Mucosa of descending colon (tissue), 3 donors: Measurements from ENCODE around the gene SCAF11. TPM values are rescaled to one million over a fixed set of nuclear protein-coding genes. Genes with fewer than 3 reads are reported as not detected.
A peak's percentile ranks its signal among the peaks of the same experiment; 100 is the strongest.
"Not testable (repeated sequence)": the region's sequence is repeated elsewhere in the genome, so short reads cannot be mapped to it uniquely, and the experiment has no call there.

Source experiments
- ATAC-seq: fragments of 200-7000 bp; cut with Tn5 transposase; one replicate; pipeline ENCODE4 v1.9.1; 2020; ENCODE audit warnings: mild to moderate bottlenecking, moderate library complexity
- DNase-seq, 3 donors: peaks; one replicate each; pipeline ENCODE4 v3.0.0-alpha.2; 2020
- H3K36me3 ChIP-seq: fragments of 200-600 bp; one replicate; pipeline ENCODE4 v1.8.0; 2021; ENCODE audit warnings: low read depth, mild to moderate bottlenecking
- H3K4me1 ChIP-seq: fragments of 200-600 bp; one replicate; pipeline ENCODE4 v1.8.0; 2021; ENCODE audit warnings: low read depth, mild to moderate bottlenecking
- H3K4me3 ChIP-seq: fragments of 200-600 bp; one replicate; pipeline ENCODE4 v1.8.0; 2021; ENCODE audit warnings: mild to moderate bottlenecking
- H3K9me3 ChIP-seq: fragments of 200-600 bp; one replicate; pipeline ENCODE4 v1.8.0; 2021; ENCODE audit warnings: mild to moderate bottlenecking
- intact Hi-C, 2 donors: fragments of 100-400 bp; cut with DNase I in 1 of 2; cut with micrococcal nuclease in 1 of 2; formaldehyde crosslinking; loops; one replicate each; pipeline versions ENCODE4 v1.11.0 to v1.11.1; 2022; cut with DNase I, micrococcal nuclease
- long read RNA-seq, 2 donors: library from polyadenylated mRNA; unstranded; transcript quantifications; one replicate each; pipeline ENCODE4 v2.0.0, GENCODE V29; 2019 to 2021
- total RNA-seq, 3 donors: library from RNA; stranded (reverse); fragmentation: NEBNext Ultra II Directional in 2 of 3; extraction: Animal tissue kit (Norgen Biotek cat#: 25700) in 2 of 3; gene quantifications; one replicate each; pipeline versions ENCODE4 v1.2.1 to v1.2.4, GENCODE V29; 2021 to 2023
- TF ChIP-seq, protein P1 (sequence below): fragments of 200-600 bp; IDR thresholded peaks from one replicate; pipeline ENCODE4 v1.8.0; 2022; ENCODE audit warnings: antibody characterized with exemption, mild to moderate bottlenecking
- donor health status: DM: no; HTN: no; CAD: no; lungs with moderate emphysema.
- donor health status: DM: no; HTN: no; CAD: no.
- donor health status: DM: no; HTN: yes; CAD: no.

The SCAF11 gene
- total RNA-seq = 100 to 1,000 TPM; 107 to 131 (median 122) TPM
- long read RNA-seq, donor 1, full-length matches to known transcripts = 4 of 27 reads
- long read RNA-seq, donor 1, partial matches to known transcripts = 17 of 27 reads
- long read RNA-seq, donor 1, other reads (novel, unspliced or antisense) = 6 of 27 reads
- long read RNA-seq, donor 2, partial matches to known transcripts = 19 of 25 reads
- long read RNA-seq, donor 2, other reads (novel, unspliced or antisense) = 4 of 25 reads

GRCh38 chr12:45990468-45991283 lies at the start of gene SCAF11:
Gene SCAF11, minus strand, starts transcription at chr12:45990574. Its CDS starts 26,407 bp downstream, at chr12:45964167.
- no peaks in the 10 kb centered on the region for H3K36me3 ChIP-seq
- intact Hi-C loops = no loop called here
- peak within 1 kb of the TSS; percentile 54 for H3K4me3 ChIP-seq
- peak; percentile 100 for DNase-seq
- peak; percentile 91 for ATAC-seq
- peaks cover 25% of the 10 kb centered on the region for H3K4me1 ChIP-seq
- TF ChIP-seq, protein P1, sequence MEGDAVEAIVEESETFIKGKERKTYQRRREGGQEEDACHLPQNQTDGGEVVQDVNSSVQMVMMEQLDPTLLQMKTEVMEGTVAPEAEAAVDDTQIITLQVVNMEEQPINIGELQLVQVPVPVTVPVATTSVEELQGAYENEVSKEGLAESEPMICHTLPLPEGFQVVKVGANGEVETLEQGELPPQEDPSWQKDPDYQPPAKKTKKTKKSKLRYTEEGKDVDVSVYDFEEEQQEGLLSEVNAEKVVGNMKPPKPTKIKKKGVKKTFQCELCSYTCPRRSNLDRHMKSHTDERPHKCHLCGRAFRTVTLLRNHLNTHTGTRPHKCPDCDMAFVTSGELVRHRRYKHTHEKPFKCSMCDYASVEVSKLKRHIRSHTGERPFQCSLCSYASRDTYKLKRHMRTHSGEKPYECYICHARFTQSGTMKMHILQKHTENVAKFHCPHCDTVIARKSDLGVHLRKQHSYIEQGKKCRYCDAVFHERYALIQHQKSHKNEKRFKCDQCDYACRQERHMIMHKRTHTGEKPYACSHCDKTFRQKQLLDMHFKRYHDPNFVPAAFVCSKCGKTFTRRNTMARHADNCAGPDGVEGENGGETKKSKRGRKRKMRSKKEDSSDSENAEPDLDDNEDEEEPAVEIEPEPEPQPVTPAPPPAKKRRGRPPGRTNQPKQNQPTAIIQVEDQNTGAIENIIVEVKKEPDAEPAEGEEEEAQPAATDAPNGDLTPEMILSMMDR = peak; percentile 91
- no peaks in the 10 kb centered on the region for H3K9me3 ChIP-seq

GRCh38 chr12:46037066-46037465 lies 46.7 kb upstream of the SCAF11 start:
- H3K36me3 ChIP-seq, H3K4me3 ChIP-seq, H3K9me3 ChIP-seq, DNase-seq, H3K4me1 ChIP-seq, intact Hi-C loops, ATAC-seq: not testable (repeated sequence)

GRCh38 chr12:46027172-46027571 lies 36.8 kb upstream of the SCAF11 start:
- TF ChIP-seq, protein P1 = no peak
- Histone ChIP-seq H3K36me3 (no peaks in the 10 kb centered on the region), H3K4me3 (no peak overlapping the region), H3K4me1 (no peaks in the 10 kb centered on the region), H3K9me3 (peaks cover 38% of the 10 kb centered on the region)
- intact Hi-C loops = no loop called here
- ATAC-seq = no peak
- no peak for DNase-seq

GRCh38 chr12:46024099-46024498 lies 33.7 kb upstream of the SCAF11 start:
- TF ChIP-seq, protein P1 = no peak
- no peaks in the 10 kb centered on the region for H3K4me1 ChIP-seq
- H3K4me3 ChIP-seq = no peak overlapping the region
- intact Hi-C loops = no loop called here
- DNase-seq = no peak
- no peaks in the 10 kb centered on the region for H3K36me3 ChIP-seq
- peaks cover 46% of the 10 kb centered on the region for H3K9me3 ChIP-seq
- no peak for ATAC-seq

GRCh38 chr12:46020768-46021167 lies 30.4 kb upstream of the SCAF11 start:
- DNase-seq (no peak), ATAC-seq (no peak)
- Histone ChIP-seq H3K36me3 (no peaks in the 10 kb centered on the region), H3K4me3 (no peak overlapping the region), H3K9me3 (peaks cover 19% of the 10 kb centered on the region), H3K4me1 (no peaks in the 10 kb centered on the region)
- TF ChIP-seq, protein P1 = no peak
- intact Hi-C loops = no loop called here

GRCh38 chr12:46018712-46019111 lies 28.3 kb upstream of the SCAF11 start:
- H3K36me3 ChIP-seq, DNase-seq, intact Hi-C loops, ATAC-seq, H3K4me1 ChIP-seq, H3K4me3 ChIP-seq: not testable (repeated sequence)
- peaks cover 14% of the 10 kb centered on the region for H3K9me3 ChIP-seq

DNA sequence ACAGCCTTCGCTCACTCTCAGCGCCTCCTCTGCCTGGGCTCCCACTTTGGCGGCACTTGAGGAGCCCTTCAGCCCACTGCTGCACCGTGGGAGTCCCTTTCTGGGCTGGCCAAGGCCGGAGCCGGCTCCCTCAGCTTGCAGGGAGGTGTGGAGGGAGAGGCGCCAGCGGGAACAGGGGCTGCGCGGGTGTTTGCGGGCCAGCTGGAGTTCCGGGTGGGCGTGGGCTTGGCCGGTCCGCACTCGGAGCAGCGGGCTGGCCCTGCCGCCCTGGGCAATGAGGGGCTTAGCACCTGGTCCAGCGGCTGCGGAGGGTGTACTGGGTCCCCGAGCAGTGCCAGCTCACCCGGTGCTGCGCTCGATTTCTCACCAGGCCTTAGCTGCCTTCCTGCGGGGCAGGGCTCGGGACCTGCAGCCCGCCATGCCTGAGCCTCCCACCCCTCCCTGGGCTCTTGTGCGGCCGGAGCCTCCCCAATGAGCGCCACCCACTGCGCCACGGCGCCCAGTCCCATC lies 27.5 kb upstream of the SCAF11 start:
- intact Hi-C loops, H3K4me1 ChIP-seq, H3K4me3 ChIP-seq, DNase-seq, ATAC-seq, H3K36me3 ChIP-seq: not testable (repeated sequence)
- H3K9me3 ChIP-seq = peaks cover 10% of the 10 kb centered on the region
